ENCODE data around the gene RAP1A.

DNA sequence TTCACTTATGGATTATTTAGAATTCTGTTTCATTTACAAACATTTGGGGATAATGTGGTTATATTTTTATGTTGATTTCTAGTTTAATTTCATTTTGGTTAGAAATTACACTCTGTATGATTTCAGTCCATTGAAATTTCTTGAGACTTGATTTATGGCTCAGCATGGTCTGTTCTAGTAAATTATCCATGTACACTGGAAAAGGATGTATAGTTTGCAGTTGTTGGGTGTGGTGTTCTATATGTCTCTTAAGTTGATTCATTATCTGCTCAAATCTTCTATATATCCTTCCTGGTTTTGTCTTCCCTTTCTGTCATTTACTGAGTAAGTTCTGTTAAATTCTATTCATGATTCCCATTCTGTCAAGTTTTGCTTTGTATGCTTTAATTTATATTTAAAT lies 52.3 kb downstream of the RAP1A start:
- TF ChIP-seq, protein P1, sequence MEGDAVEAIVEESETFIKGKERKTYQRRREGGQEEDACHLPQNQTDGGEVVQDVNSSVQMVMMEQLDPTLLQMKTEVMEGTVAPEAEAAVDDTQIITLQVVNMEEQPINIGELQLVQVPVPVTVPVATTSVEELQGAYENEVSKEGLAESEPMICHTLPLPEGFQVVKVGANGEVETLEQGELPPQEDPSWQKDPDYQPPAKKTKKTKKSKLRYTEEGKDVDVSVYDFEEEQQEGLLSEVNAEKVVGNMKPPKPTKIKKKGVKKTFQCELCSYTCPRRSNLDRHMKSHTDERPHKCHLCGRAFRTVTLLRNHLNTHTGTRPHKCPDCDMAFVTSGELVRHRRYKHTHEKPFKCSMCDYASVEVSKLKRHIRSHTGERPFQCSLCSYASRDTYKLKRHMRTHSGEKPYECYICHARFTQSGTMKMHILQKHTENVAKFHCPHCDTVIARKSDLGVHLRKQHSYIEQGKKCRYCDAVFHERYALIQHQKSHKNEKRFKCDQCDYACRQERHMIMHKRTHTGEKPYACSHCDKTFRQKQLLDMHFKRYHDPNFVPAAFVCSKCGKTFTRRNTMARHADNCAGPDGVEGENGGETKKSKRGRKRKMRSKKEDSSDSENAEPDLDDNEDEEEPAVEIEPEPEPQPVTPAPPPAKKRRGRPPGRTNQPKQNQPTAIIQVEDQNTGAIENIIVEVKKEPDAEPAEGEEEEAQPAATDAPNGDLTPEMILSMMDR (IDR thresholded peaks at IDR 0.05; ENCODE audit: low read depth, low read length, missing input control) = no peak
- TF ChIP-seq YY1 (IDR thresholded peaks at IDR 0.05) = no peak
- TF ChIP-seq TAF1 (conservative IDR thresholded peaks at IDR 0.05) = no peak
- TF ChIP-seq, protein P2, sequence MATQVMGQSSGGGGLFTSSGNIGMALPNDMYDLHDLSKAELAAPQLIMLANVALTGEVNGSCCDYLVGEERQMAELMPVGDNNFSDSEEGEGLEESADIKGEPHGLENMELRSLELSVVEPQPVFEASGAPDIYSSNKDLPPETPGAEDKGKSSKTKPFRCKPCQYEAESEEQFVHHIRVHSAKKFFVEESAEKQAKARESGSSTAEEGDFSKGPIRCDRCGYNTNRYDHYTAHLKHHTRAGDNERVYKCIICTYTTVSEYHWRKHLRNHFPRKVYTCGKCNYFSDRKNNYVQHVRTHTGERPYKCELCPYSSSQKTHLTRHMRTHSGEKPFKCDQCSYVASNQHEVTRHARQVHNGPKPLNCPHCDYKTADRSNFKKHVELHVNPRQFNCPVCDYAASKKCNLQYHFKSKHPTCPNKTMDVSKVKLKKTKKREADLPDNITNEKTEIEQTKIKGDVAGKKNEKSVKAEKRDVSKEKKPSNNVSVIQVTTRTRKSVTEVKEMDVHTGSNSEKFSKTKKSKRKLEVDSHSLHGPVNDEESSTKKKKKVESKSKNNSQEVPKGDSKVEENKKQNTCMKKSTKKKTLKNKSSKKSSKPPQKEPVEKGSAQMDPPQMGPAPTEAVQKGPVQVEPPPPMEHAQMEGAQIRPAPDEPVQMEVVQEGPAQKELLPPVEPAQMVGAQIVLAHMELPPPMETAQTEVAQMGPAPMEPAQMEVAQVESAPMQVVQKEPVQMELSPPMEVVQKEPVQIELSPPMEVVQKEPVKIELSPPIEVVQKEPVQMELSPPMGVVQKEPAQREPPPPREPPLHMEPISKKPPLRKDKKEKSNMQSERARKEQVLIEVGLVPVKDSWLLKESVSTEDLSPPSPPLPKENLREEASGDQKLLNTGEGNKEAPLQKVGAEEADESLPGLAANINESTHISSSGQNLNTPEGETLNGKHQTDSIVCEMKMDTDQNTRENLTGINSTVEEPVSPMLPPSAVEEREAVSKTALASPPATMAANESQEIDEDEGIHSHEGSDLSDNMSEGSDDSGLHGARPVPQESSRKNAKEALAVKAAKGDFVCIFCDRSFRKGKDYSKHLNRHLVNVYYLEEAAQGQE (IDR thresholded peaks at IDR 0.05) = no peak
- no peak for TF ChIP-seq GABPA (IDR thresholded peaks at IDR 0.05 in 1 of 2, conservative IDR thresholded peaks at IDR 0.05 in 1 of 2)
- TF ChIP-seq, protein P3, sequence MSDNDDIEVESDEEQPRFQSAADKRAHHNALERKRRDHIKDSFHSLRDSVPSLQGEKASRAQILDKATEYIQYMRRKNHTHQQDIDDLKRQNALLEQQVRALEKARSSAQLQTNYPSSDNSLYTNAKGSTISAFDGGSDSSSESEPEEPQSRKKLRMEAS (IDR thresholded peaks at IDR 0.05) = no peak
- no peak for TF ChIP-seq RAD21 (IDR thresholded peaks at IDR 0.05)
- TF ChIP-seq, protein P4, sequence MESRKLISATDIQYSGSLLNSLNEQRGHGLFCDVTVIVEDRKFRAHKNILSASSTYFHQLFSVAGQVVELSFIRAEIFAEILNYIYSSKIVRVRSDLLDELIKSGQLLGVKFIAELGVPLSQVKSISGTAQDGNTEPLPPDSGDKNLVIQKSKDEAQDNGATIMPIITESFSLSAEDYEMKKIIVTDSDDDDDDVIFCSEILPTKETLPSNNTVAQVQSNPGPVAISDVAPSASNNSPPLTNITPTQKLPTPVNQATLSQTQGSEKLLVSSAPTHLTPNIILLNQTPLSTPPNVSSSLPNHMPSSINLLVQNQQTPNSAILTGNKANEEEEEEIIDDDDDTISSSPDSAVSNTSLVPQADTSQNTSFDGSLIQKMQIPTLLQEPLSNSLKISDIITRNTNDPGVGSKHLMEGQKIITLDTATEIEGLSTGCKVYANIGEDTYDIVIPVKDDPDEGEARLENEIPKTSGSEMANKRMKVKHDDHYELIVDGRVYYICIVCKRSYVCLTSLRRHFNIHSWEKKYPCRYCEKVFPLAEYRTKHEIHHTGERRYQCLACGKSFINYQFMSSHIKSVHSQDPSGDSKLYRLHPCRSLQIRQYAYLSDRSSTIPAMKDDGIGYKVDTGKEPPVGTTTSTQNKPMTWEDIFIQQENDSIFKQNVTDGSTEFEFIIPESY (IDR thresholded peaks at IDR 0.05) = no peak
- TF ChIP-seq RXRA (IDR thresholded peaks at IDR 0.05) = no peak
- TF ChIP-seq EGR1 (IDR thresholded peaks at IDR 0.05; ENCODE audit: low read depth in 2 of 2) = no peak
- no peak for TF ChIP-seq NR2F2 (IDR thresholded peaks at IDR 0.05)
- no peak for TF ChIP-seq SP1 (IDR thresholded peaks at IDR 0.05)
- no peak for TF ChIP-seq FOXA2 (IDR thresholded peaks at IDR 0.05)

Data from liver (tissue), 3 donors.